HepG2 (cell line): ENCODE measurements around the gene HIC1.

Experiments used
- MEIS2 ChIP-seq: sonication (generic); formaldehyde crosslinking; IDR thresholded peaks from 2 replicates; pipeline ENCODE4 v1.9.0; 2021; ENCODE audit warnings: mild to moderate bottlenecking, missing genetic modification reagents
- RXRA ChIP-seq: sonication (generic); formaldehyde crosslinking; IDR thresholded peaks from 2 replicates; pipeline ENCODE4 v1.5.1; 2020; ENCODE audit warnings: missing genetic modification reagents
- SKI ChIP-seq: fragments of 450-650 bp; IDR thresholded peaks from one replicate; pipeline ENCODE4 v1.6.1; 2018; ENCODE audit warnings: mild to moderate bottlenecking; ENCODE audit not compliant: partially characterized antibody
- TP53 ChIP-seq: sonication (generic); formaldehyde crosslinking; conservative IDR thresholded peaks from 2 replicates; pipeline ENCODE4 v1.4.0; 2020; ENCODE audit warnings: missing genetic modification reagents
- ZNF546 ChIP-seq: sonication (generic); formaldehyde crosslinking; conservative IDR thresholded peaks from 2 replicates; pipeline ENCODE4 v1.8.1; 2023; ENCODE audit warnings: mild to moderate bottlenecking, missing genetic modification reagents
- ZNF670 ChIP-seq: sonication (generic); formaldehyde crosslinking; IDR thresholded peaks from 2 replicates; pipeline ENCODE4 v1.8.0; 2022; ENCODE audit warnings: mild to moderate bottlenecking, missing genetic modification reagents, borderline replicate concordance

DNA sequence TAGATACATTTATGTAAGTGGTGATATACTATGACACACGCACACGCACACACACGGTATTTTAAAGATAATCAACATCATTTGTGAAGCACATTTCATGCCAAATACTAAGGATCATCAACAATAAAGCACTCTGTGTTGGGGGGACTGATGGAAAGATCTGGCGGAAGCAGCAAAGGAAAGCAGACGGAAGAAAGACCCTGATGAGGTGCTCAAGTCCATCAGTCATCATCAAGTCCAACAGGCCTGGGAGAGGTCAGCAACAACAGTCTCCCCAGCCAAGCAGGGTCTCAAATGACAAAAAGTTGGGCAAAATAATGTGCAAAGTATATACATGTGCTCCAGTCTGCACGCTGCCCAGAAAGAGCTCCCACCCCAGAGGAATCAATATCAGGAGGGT, 55.5 kb downstream of the HIC1 start:
- TF ChIP-seq ZNF546 (CRISPR knock-in tag), result no peak
- TF ChIP-seq SKI, result no peak
- TF ChIP-seq RXRA (CRISPR knock-in tag), result no peak
- no peak for TF ChIP-seq MEIS2 (CRISPR knock-in tag)
- TF ChIP-seq ZNF670 (CRISPR knock-in tag), result no peak
- no peak for TF ChIP-seq TP53 (CRISPR knock-in tag)
